KMS-11 (cell line): Measurements from ENCODE around the gene UBE2Q1.

Source experiments
- H2AFZ ChIP-seq: fragments of 200-600 bp; sonication (generic); 2 replicates; pipeline ENCODE4 v1.6.1; 2016; ENCODE audit warnings: antibody characterized with exemption, mixed run types, low read depth
- H3K27ac ChIP-seq: fragments of 200-600 bp; sonication (generic); 2 replicates; pipeline ENCODE4 v1.6.1; 2016; ENCODE audit warnings: mild to moderate bottlenecking, mixed run types
- H3K27me3 ChIP-seq: fragments of 200-600 bp; sonication (generic); 2 replicates; pipeline ENCODE4 v1.6.1; 2017; ENCODE audit warnings: mild to moderate bottlenecking, low read depth, mixed run types, moderate library complexity; ENCODE audit not compliant: insufficient read depth
- H3K36me3 ChIP-seq: fragments of 200-600 bp; sonication (generic); 2 replicates; pipeline ENCODE4 v1.6.1; 2017; ENCODE audit warnings: mild to moderate bottlenecking, mixed run types; ENCODE audit not compliant: insufficient read depth
- H3K4me1 ChIP-seq: fragments of 200-600 bp; sonication (generic); 2 replicates; pipeline ENCODE4 v1.6.1; 2016; ENCODE audit warnings: mild to moderate bottlenecking, low read depth, mixed run types; ENCODE audit not compliant: poor library complexity, severe bottlenecking
- H3K4me2 ChIP-seq: fragments of 200-600 bp; sonication (generic); 2 replicates; pipeline ENCODE4 v1.7.0; 2016; ENCODE audit warnings: mild to moderate bottlenecking, mixed run types
- H3K4me3 ChIP-seq: fragments of 200-600 bp; sonication (generic); IDR thresholded peaks from 2 replicates; pipeline ENCODE4 v1.6.1; 2017; ENCODE audit warnings: low read depth, low read length, mixed read lengths; ENCODE audit not compliant: insufficient read depth
- H3K79me2 ChIP-seq: fragments of 200-600 bp; sonication (generic); 2 replicates; pipeline ENCODE4 v1.6.1; 2016; ENCODE audit warnings: low read depth, mixed run types; ENCODE audit not compliant: insufficient read depth
- H3K9ac ChIP-seq: fragments of 200-600 bp; sonication (generic); 2 replicates; pipeline ENCODE4 v1.6.1; 2016; ENCODE audit warnings: mild to moderate bottlenecking, mixed run types
- H4K20me1 ChIP-seq: fragments of 200-600 bp; sonication (generic); 2 replicates; pipeline ENCODE4 v1.6.1; 2016; ENCODE audit warnings: mild to moderate bottlenecking, mixed run types; ENCODE audit not compliant: insufficient read depth
- CTCF ChIP-seq: fragments of 200-600 bp; sonication (generic); conservative IDR thresholded peaks from 2 replicates; pipeline ENCODE4 v1.6.1; 2017; ENCODE audit warnings: low read depth, mild to moderate bottlenecking, antibody characterized with exemption, low read length, moderate library complexity, mixed read lengths

Gene UBE2Q1

GRCh38 chr1:154550070-154550469, 8.4 kb downstream of the UBE2Q1 start:
- H3K27ac ChIP-seq: no peak overlapping the region
- no peak overlapping the region for H2AFZ ChIP-seq
- no peaks in the 10 kb centered on the region for H3K27me3 ChIP-seq
- no peaks in the 10 kb centered on the region for H4K20me1 ChIP-seq
- no peak overlapping the region for H3K9ac ChIP-seq
- no peak overlapping the region; the same call in 1 of the 2 replicates for H3K4me2 ChIP-seq
- peak overlapping the region; percentile 55 for H3K4me3 ChIP-seq
- no peak for TF ChIP-seq CTCF
- H3K4me1 ChIP-seq: peaks cover 50% of the 10 kb centered on the region
- H3K79me2 ChIP-seq: no peaks in the 10 kb centered on the region; the same call in 1 of the 2 replicates
- peaks cover 42% of the 10 kb centered on the region for H3K36me3 ChIP-seq

GRCh38 chr1:154549202-154549770, 9.2 kb downstream of the UBE2Q1 start:
- no peak overlapping the region for H3K9ac ChIP-seq
- no peaks in the 10 kb centered on the region; the same call in 1 of the 2 replicates for H3K79me2 ChIP-seq
- H3K4me1 ChIP-seq: peaks cover 49% of the 10 kb centered on the region
- no peak overlapping the region for H2AFZ ChIP-seq
- H3K27ac ChIP-seq: no peak overlapping the region
- H3K4me2 ChIP-seq: no peak overlapping the region
- peaks cover 38% of the 10 kb centered on the region for H3K36me3 ChIP-seq
- H4K20me1 ChIP-seq: no peaks in the 10 kb centered on the region
- no peak overlapping the region for H3K4me3 ChIP-seq
- no peak for TF ChIP-seq CTCF
- no peaks in the 10 kb centered on the region for H3K27me3 ChIP-seq

- Histone ChIP-seq H3K27me3 (peaks cover 3% of the 10 kb centered on the region; the same call in 1 of the 2 replicates), H3K79me2 (no peaks in the 10 kb centered on the region), H3K36me3 (peaks cover 25% of the 10 kb centered on the region), H2AFZ (no peak overlapping the region), H3K4me3 (no peak overlapping the region), H3K9ac (no peak overlapping the region), H3K27ac (no peak overlapping the region), H3K4me1 (peaks cover 39% of the 10 kb centered on the region), H3K4me2 (no peak overlapping the region), H4K20me1 (no peaks in the 10 kb centered on the region)
- no peak for TF ChIP-seq CTCF
Observed at GRCh38 chr1:154548028-154548427, 10.4 kb downstream of the UBE2Q1 start.

- H2AFZ ChIP-seq: no peak overlapping the region
- H3K4me3 ChIP-seq: no peak overlapping the region
- peaks cover 17% of the 10 kb centered on the region; the same call in 1 of the 2 replicates for H3K36me3 ChIP-seq
- TF ChIP-seq CTCF: no peak
- H3K27ac ChIP-seq: no peak overlapping the region
- no peak overlapping the region for H3K9ac ChIP-seq
- no peak overlapping the region for H3K4me2 ChIP-seq
- H3K27me3 ChIP-seq: peaks cover 3% of the 10 kb centered on the region; the same call in 1 of the 2 replicates
- no peaks in the 10 kb centered on the region for H4K20me1 ChIP-seq
- H3K4me1 ChIP-seq: peaks cover 31% of the 10 kb centered on the region
- no peaks in the 10 kb centered on the region for H3K79me2 ChIP-seq
Observed at GRCh38 chr1:154547105-154547732, 11.2 kb downstream of the UBE2Q1 start.
